ENCODE results near the gene SH3PXD2A.
A peak's percentile ranks its signal among the peaks of the same experiment; 100 is the strongest.

SH3PXD2A gene

DNA sequence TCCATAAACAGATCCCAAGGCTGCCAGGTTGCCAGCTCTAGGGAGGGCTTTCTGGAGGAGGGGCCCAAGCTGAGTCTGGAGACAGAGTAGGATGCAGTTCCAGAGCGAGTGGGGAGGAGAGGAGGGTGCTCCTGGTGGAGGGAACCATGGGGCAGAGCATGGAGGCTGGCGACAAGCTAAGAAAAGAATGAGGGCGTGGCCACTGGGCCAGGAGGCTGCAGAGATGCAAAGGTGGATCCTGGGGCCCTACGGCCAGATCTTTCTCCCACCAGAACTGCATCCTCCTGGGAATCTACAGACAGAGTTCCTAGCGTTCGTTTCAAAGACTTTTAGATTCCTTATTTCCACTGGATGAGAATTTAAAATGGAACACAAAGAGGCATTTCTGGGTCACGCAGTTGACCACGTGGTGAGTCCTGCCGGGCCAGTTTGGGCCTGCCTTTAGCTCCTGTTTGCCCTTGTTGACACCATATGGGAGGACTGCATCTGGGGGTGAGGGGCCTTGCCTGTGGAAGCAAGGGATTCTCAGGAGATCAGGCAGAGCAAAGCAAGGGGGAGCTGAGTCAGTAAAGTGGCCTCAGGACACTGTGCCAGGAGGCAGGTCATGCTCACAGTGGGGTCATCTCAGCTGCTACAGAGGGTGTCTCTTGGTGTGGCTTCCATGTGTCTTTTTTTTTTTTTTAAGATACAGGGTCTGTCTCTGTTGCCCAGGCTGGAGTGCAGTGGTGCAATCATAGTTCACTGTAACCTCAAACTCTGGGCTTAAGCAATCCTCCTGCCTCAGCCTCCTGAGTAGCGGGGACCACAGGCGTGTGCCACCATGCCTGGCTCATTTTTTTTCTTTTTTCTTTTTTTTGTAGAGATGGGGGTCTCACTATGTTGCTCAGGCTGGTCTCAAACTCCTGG, 137.8 kb downstream of the SH3PXD2A start:
- no peak for DNase-seq

DNA sequence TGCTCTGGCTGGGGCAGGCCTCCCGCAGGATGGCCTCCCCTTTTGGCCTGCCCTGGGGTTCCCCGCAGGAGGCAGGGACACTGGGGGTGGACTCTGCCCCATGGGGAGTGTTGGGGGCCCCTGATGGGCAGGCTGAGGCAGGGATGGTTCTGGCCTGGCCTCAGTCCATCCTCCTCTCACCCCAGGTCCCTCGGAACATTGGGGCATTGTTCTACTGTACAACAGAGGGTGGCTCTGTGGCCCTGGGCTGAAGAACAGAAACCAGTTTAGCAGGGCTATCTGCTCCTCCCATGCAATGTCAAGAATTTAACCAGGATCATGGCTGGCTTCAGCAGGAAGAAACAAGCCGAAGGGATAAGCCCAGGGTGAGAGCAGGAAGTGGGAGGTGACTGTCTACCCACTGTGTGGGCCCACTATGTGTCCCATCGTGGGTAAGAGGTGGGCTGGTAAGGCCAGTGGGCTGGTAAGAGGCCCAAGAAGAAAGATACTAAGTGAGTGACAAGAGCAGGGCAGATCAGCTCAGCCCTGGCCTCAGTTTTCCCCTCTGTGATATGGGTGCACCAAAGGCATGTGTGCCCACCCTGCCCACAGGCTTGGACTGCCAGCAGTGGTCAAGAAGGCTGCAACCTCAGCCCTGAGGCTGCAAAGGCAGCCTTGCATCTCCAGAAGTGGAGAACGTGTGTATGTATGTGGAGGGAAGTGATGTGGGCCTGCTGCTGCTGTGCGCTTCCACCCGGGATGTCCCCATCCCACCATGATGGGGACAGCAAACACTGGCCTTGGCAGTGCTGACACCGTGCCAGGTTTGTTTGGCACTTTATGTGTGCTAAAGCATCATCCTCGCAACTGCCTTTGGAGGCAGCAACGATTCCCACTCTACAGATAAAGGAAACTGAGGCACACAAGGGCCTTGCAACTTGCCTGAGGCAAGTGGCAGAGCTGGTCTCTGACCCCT, 138.9 kb downstream of the SH3PXD2A start:
- no peak for DNase-seq

DNA sequence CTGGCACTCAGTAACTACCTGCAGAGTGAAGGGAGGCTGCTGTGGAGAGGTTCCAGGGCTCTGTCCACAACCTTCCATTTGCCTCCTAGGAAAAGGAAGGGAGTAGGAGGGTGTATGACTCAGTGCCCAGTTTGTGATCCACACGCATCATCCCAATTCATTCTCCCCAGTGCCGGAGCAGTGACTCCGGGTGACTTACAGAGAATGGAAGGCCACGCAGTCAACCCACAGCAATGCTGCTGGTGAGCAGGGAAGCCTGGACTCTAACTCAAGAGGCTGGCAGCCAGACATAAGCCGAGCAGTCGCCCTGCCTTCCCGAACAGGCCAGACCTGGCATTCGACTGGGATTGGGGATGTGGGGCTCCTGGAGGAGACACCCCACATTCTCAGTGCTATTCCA, 139.9 kb downstream of the SH3PXD2A start:
- no peak for DNase-seq

DNA sequence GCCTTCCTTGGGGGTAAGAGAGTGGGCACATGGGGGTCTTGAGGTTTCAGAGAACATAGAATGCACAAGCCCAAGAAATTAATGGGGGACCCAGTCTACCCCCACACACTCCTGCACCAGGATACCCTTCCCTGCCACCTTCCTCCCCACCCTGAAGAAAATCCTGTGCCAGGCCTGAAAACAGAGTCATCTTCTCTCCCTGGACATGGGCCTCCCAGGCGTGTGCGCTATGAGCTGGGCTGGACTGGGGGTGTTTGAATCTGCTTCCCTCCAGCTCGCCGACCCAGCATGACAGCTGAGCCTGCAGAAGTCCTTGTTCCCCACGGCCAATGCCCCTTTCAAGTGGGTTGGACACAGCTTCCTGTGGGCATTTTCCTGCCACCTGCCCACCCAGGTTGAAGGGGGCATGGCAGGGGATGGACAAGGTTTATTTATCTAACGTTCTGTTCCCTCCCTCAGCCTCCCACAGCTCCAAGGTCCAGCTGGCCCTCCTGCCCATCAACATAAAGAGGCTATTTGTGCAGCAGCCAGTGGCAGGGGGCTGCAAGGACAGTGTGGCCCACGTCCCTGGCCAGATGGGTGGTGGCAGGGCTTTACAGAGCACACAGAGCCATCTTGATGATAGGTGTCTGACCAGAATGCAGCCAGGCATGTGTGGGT, 141.0 kb downstream of the SH3PXD2A start:
- DNase-seq: no peak

DNA sequence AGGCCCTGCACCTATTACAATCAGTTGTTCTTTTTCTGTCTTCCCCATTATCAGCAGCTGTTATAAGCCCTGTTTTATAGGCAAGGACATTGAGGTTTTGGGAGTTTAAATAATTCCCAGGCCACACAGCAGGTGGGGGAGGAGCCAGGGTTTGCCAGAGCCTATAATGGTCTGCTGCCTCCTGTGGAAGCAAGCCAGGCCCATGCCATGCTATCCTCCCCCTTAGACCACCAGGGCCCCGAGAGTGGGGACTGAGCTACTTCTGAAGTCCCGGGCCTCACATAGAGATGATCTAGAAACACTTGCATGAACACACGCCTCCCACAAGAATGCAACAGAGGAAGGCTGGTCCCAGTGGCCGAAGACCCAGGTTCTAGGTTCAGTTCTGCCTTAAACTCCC, 141.7 kb downstream of the SH3PXD2A start:
- DNase-seq: no peak

DNA sequence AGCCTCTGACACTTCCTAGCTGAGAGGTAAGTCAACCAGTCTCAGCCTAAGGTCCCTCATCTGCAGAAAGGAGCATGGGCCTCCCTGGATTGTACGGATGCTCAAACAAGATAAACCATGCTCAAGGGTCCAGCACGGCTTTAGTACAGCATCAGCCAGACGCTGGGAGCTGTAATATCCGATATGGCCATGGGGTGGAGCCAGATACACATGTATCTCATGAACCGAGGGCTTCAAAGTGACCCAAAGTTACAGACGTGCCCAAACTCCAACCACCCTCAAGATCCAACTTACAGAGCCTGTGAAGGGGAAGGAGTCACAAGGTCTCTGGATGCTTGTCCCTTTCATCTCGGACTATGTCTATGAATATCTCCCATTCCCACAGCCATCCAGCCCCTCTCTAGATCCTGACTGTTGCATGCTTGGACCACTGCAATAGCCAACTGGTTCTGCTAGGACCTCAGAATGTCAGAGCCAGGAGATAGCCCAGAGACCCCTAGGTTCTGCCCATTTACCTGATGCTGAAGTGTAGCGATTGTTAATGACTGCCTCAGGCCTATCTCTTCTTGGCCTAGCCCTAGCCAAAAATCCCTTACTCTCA, 142.4 kb downstream of the SH3PXD2A start:
- peak; percentile 82 for DNase-seq

DNA sequence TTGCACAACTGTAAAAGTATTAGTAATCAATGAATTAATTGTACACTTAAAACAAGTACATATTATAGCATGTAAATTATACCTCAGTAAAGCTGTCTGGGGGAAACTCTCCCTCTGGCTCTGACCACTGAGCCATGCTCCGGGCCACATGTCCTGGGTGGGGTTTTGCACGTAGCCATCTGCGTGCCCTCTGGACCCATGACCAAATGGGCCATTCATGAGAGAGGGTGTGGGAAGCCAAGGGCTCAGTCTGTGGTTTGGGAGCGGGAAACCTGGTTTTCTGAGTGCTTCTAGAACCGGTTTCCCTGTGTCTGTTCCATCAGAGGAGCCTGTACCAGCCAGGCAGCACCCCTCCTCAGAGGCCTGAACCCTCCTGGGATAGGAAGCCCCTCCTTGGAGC, 143.2 kb downstream of the SH3PXD2A start:
- no peak for DNase-seq

DNA sequence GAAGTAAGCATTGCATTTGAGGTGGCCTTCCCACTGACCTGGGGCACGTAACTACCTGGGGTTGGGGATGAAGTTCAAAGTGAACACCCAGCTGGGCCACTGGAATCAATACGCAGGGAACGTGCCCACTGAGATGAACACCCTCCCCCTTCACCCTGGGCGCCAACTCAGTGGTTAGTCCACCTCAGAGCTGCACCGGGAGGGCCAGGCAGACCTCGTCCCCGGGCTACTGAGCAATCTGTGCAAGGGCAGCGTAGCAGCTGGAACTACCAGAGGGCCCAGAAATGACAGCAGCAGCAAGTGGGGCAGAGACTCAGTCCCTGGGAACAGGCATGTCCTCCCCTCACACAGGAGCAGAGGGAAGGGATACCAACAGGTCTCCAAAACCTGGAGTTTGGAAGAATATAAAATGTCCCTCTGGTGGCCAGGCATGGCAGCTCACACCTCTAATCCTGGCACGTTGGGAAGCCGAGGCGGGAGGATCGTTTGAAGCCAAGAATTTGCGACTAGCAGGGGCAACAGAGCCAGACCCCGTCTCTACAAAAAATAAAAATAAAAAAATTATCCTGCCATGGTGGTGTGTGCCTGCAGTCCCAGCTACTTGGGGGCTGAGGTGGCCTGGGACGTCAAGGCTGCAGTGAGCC, 143.9 kb downstream of the SH3PXD2A start:
- DNase-seq: no peak

DNA sequence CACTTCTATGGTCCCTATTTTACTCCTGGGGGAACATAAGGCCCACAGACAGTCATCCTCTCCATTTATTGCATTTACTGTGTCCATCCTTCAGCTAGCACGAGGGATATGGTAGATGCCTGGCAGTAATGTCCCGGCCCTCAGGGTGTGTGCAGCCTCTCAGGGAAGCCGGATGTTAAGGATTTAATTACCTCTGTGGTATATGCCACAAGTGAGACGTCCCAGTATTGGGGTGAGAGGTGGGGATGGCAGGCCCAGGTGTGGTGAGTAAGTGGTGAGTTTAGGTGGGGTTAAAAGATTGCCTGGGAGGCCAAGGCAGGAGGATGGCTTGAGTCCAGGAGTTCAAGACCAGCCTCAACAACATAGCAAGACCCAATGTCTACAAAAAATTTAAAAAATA, 144.9 kb downstream of the SH3PXD2A start:
- DNase-seq: no peak

DNA sequence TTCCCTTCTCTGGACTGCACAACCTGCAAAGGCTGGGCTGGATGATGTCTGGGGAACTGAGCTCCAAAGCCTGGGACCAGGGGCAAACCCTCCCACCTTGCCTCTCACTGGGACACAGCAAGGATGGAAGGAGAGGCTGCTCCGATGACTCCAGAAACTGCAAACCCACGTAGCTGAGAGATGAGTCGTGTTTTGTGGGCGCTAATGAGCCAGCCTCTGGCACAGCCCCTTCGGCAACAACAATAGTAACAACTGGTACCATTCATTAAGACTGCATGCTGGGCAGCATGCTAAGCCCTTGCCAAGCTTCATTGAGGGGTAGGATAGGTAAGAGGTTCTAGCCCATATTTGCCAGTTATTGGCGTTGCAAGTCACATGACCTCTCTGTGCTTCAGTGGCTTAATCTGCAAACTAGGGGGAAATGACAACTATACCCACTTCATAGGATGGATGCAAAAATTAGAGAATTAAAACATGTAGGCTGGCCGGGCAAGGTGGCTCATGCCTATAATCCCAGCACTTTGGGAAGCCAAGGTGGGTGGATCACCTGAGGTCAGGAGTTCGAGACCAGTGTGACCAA, 145.9 kb downstream of the SH3PXD2A start:
- DNase-seq: no peak

DNA sequence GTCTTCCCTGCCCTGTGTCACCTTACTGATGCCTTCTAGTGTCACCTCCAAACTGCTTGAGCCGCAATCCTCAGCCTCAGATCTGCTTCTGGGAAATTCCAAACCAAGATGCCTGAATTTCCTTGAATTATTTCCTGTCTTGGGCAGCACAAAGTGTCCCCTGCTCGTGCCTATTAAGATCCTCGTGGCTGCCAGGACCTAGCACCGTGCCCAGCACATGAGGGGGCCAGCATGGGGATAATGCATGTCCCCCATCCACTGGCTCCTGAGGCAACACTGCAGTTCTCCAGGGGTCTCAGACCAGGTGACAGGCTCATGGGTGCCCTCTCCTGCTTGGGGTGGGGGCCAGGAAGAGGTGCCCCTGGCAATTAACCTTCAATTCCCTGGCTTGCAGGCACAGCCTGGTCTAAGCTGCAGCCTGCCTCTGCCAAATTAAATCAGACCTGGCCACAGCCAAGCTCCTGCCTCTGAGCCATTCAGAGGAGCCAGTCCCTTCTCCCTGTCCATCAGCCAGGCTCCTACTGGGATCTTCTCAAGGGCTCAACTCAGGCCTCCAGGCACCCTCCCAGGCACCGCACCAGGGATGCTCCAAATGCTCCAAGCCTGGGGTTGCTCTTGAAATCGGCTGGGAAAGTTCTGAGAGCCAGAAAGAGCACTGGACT, 146.6 kb downstream of the SH3PXD2A start:
- no peak for DNase-seq

DNA sequence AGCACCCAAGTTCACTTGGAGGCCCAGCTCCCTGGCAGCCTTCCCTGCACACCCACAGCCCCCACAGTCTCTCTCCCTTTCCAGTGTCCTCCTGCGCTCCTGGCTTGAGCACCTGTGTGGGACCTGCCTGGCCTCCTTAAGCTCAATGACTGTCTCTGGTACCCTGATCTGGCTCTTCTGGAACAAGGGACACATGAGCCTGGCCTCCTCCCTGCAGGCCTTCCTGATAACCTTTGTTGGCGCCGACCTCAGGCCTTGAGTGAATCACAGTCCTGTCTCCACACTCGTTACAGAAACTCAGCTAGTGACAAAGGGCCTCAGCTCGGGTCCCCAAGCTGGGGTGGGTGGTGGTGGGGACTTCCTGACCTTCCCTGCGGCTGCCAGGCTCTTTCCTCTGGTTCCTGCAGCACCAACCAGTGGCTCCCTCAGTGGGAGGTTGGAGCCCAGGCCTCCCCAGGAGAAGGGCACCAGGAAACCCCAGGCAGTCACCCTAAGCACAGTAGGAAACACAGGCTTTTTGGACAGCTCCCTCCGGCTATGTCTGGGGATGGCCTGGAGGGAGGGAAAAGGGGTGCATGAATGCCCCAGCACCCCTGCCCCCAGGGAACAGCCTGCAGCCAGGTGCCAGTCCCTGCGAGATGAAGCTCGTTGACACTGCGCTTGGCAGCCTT, 147.3 kb downstream of the SH3PXD2A start:
- DNase-seq: no peak

DNA sequence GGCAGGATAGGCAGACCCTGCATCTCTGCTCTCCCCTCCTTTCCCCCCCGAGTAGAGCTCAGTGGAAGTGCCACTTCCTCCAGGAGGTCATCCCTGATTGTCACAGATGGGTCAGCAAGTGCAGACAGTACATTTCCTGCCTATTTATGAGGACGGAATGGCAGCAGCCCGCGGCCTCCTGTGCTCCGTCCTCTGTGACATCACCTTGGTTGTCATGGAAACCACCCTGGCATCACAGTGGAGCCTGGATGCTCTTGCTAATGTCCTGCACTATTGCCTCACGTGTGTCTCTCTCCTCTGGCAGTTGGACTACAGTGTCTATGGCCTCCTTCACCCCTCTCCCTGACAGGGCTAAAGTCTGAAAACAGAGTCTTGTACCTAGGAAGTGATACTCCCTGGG, 148.6 kb downstream of the SH3PXD2A start:
- no peak for DNase-seq

DNA sequence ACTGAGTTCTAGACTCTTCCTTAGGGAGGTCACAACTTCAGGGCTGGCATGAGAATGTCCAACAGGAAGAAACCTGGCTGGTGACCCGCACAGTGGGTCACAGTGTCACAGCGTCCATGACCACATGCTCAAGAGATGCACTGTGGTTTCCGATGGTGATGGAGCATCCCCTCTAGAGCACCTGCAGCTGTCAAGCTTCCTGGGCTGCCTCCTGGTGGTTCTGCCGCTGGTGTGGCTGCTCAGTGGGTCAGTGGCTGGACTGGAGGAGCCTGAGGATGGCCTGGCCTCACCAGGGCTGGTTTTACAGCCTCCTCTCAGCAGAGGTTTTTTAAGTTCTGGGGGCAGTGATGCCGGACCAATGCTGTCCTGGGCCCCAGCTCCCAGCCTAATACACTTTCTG, 149.3 kb downstream of the SH3PXD2A start:
- no peak for DNase-seq

DNA sequence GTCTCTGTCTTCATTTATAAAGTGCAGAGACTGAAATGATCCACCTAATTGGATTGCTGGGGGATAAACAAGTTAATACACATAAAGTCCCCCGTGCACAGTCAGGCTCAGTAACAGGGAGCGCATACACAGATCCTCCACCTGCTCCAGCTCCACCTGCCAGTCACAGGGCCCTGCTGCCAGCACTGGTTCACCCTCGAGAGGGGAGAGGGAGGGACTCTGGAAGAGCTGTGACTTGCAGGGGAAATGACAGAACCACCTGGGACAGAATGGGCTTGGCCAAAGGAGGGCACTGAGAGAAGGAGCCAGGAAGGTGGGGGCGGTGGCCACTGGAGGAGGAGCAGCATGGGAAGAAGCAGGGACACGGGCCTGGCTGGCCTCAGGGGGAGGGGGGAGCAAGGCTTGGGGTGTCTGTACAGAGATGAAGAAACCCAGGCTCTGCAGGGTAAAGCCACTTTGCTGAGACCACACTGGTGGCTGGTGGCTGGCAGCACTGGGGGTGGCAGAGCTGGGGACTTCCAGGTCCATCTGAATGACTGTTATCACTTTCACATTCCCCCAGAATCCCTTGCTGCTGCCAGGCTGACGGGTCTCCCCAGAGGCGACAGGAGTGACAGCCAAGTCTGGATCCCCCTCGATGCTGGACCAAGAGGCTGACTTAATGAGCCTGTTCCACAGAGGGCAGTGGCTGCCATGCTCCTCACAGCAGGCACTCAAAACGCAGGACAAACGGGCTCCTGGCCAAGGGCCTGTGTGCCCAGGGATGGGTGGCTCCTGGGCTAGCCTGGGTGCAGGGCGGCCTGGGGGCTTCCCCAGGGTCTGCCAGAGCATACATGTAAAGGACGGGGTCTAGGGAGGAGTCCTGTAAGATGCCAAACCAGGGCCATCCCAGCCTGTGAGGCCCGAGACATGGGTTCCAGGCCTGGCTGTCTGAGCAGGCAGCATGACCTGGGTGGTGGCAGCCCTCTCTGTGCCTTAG, 151.1 kb downstream of the SH3PXD2A start:
- DNase-seq: no peak

DNA sequence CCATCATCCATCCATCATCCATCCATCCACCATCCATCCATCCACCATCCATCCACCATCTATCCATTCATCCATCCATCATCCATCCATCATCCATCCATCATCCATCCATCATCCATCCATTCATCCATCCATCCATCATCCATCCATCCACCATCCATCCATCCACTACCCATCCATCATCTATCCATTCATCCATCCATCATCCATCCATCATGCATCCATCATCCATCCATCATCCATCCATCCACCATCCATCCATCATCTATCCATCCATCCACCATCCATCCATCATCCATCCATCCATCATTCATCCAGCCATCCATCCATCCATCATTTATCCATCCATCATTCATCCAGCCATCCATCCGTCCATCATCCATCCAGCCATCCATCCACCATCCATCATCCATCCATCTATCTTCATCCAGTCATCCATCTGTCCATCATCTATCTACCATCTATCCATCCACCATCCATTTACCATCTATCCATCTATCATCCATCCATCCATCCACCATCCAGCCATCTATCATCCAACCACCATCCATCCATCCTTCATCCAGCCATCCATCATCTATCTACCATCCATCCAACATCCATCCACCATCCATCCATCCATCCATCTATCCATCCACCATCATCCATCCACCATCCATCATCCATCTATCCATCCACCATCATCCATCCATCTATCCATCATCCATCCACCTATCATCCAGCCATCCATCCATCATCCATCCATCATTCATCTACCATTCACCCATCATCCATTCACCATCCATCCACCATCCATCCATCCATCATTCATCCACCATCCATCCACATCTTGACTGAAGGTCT, 153.8 kb downstream of the SH3PXD2A start:
- DNase-seq: no peak

DNA sequence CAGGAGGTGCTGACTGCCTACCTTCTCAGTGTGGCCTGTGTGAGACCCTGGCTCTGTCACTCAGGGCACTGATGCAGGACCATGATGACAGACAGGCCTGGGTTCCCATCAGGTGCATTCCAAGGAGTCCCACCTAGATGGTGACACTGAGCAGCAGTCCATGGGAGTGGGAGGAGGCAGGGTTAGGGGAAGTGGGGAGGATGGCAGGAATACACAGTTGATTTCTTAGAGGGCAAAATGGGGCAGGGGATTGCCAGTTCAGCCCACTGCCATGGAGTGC, 155.0 kb downstream of the SH3PXD2A start:
- no peak for DNase-seq

DNA sequence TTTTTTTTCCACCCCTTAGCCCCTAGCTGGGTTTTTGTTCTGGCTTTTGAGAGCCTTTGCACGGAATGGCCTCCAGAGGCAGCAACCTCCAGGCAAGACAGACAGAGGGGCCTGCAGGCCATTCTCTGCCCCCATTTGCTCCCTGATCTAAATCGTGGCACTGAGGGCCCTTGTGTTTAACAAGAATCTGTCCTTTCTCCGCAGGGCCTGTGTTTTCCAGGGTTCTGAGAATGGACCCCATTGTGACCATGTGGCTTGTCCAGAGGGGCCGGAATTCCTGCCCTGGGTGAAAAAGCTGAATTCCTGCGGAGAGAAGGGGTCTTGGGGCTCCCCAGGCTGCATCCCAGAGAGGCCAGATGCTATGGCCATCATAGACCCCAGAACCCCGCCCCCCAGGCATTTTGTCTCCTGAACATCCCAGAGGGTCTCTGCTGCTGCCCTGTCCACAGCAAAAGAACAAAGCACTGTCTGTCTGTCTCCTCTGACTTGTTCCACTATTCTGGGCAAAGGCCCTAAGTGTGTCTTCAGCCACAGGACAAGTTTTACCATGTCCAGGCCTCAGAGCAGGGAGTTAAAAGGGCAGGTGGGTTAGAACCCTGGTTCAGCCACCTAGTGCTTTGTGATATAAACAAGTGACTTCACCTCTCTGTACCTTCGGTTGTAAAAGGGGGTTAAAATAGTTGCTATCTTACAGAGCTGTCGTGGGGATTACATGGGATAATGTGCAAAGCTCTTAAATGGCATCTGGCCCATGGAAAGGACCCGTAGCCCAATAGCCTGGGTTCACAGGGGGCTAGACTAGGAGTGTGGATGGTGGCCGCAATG, 155.6 kb downstream of the SH3PXD2A start:
- no peak for DNase-seq
